ENCODE measurements around the gene GABBR2. TPM values are rescaled to one million over a fixed set of nuclear protein-coding genes. Genes with fewer than 3 reads are reported as not detected.

Gene GABBR2
- total and polyA plus RNA-seq, 9 of the 15 experiments (the other 6 are each of a cell fraction or from before 2014, with no cell fraction given), result 0.15 to 1.9 (median 0.32) TPM

- Histone ChIP-seq H3K79me2 (ENCODE audit: control insufficient read depth, insufficient read depth, low read length) (no peaks in the 10 kb centered on the region), H3K27ac (ENCODE audit: extremely low read depth, low read depth, low read length) (no peak overlapping the region), H3K4me3 (no peak overlapping the region), H3K9me3 (replicated peaks; ENCODE audit: control insufficient read depth, insufficient read depth, low read depth, low read length) (no peaks in the 10 kb centered on the region), H3K9ac (ENCODE audit: insufficient read depth in 1 of 2, low read depth in 2 of 2, low read length in 2 of 2) (no peak overlapping the region), H3K36me3 (ENCODE audit: control insufficient read depth, insufficient read depth, low read length) (no peaks in the 10 kb centered on the region), H4K20me1 (replicated peaks; ENCODE audit: control insufficient read depth, insufficient read depth, low read length) (no peaks in the 10 kb centered on the region), H3K9me1 (ENCODE audit: control insufficient read depth, insufficient read depth, low read length) (no peaks in the 10 kb centered on the region), H3K4me1 (replicated peaks in 1 of 2; ENCODE audit: control insufficient read depth in 2 of 2, insufficient read depth in 2 of 2, low read length in 2 of 2) (peaks cover 0 to 10% of the 10 kb centered on the region in 2 experiments; a peak in 3 of 5 replicates), H3K27me3 (ENCODE audit: control insufficient read depth in 2 of 2, insufficient read depth in 2 of 2, low read length in 2 of 2) (peaks cover 0 to 6% of the 10 kb centered on the region in 2 experiments; a peak in 1 of 5 replicates), H2AFZ (ENCODE audit: low read depth, low read length) (no peak overlapping the region), H3K4me2 (ENCODE audit: insufficient read depth, low read length) (no peak overlapping the region)
- TF ChIP-seq ZNF24 (IDR thresholded peaks at IDR 0.05) (0 out of 2 replicates have a peak, but pooled peaks have one; percentile 33), NFE2 (IDR thresholded peaks at IDR 0.05; ENCODE audit: low read depth) (no peak), C11orf30 (IDR thresholded peaks at IDR 0.05; ENCODE audit: low read depth) (no peak), CBFA2T2 (conservative IDR thresholded peaks at IDR 0.05) (no peak), JUND (IDR thresholded peaks at IDR 0.05; ENCODE audit: borderline replicate concordance, low read depth, low read length) (no peak), JUND (tag; IDR thresholded peaks at IDR 0.05; ENCODE audit: borderline replicate concordance, low read depth, low read length) (no peak)
- no peak for FAIRE-seq
- in situ Hi-C loops (cut with MboI), result no loop called here
- BruUV-seq (replicated peaks), result no TSS peak
- intact Hi-C loops (cut with micrococcal nuclease), result no loop called here
- CTCF ChIA-PET (ENCODE audit: low intra/inter-chr PET ratio), result no interaction called here
- 23% methylated on average over 4 of the region's 5 CpGs for WGBS (ENCODE audit: insufficient coverage, low coverage, missing lambda C conversion rate)
- POLR2A ChIA-PET, result no interaction called here
- DNase-seq (ENCODE audit: extremely low read depth in 1 of 4, low spot score in 3 of 4), result no peak
- no peak for ATAC-seq
Observed at GRCh38 chr9:98481676-98482075, 227.1 kb downstream of the GABBR2 start.

All from K562 (cell line).